ENCODE data around the gene HOPX. TPM values are rescaled to one million over a fixed set of nuclear protein-coding genes. Genes with fewer than 3 reads are reported as not detected.

HOPX gene
- total and polyA plus RNA-seq, 10 donors = 6.0 to 26.0 (median 8.0) TPM

DNA sequence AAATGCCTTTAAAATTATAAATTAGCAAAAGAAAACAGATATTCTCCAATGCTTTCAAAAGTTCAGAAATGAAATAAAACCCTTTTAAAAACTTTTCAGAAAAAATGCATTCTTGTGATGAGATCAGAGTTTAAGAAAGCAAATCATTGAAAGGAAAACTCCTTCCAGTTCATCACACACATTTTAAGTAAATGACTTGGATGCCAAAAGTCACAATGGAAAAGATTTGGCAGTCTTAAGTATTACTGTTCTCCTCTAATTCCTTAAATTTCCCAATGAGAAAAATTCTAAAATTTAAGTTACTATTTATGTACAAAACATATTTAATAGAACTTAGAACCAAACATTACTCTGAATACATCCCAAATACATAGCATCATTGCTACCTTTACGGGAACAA is 21.1 kb downstream of the HOPX start:
- peaks cover 0 to 47% (median 30%) of the 10 kb centered on the region in 7 donors for H3K27me3 ChIP-seq (replicated peaks in 1 of 7)
- 80 to 96% (median 90%) methylated on average over 1 of the region's 1 CpG for WGBS, 5 donors
- intact Hi-C loops (cut with DNase I; ENCODE audit: low total_unique reads) = no loop called here
- no peak for DNase-seq
- TF ChIP-seq POLR2AphosphoS5 (IDR thresholded peaks at IDR 0.05) (no peak), POLR2A (IDR thresholded peaks at IDR 0.05) (no peak)
- TF ChIP-seq, protein P1, sequence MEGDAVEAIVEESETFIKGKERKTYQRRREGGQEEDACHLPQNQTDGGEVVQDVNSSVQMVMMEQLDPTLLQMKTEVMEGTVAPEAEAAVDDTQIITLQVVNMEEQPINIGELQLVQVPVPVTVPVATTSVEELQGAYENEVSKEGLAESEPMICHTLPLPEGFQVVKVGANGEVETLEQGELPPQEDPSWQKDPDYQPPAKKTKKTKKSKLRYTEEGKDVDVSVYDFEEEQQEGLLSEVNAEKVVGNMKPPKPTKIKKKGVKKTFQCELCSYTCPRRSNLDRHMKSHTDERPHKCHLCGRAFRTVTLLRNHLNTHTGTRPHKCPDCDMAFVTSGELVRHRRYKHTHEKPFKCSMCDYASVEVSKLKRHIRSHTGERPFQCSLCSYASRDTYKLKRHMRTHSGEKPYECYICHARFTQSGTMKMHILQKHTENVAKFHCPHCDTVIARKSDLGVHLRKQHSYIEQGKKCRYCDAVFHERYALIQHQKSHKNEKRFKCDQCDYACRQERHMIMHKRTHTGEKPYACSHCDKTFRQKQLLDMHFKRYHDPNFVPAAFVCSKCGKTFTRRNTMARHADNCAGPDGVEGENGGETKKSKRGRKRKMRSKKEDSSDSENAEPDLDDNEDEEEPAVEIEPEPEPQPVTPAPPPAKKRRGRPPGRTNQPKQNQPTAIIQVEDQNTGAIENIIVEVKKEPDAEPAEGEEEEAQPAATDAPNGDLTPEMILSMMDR (IDR thresholded peaks at IDR 0.05 in 8 of 11, conservative IDR thresholded peaks at IDR 0.05 in 3 of 11) = no peak
- no peak overlapping the region for H3K27ac ChIP-seq
- no peaks in the 10 kb centered on the region for H3K9me3 ChIP-seq
- H3K36me3 ChIP-seq = no peaks in the 10 kb centered on the region
- no peak overlapping the region for H3K4me3 ChIP-seq
- H3K4me1 ChIP-seq = peaks cover 0 to 32% (median 19%) of the 10 kb centered on the region in 6 donors

DNA sequence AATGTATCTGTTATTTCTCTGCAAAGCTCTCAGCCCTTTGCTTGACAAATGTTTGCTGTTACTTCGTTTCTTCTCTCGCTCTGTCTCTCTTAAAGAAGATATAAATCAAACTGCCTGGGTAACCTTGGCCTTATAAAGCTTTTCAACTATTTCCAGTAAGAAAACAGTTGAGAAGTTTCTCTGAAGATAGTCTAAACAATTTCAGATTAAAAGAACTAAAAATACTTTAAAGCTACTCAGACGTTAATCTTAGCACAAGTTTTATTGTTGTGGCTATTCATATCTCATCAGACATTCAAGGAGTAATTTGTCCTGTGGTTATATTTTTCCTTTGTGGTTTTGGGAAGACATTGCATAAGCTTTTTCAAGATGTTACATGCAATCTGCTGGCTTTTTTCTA is 22.6 kb downstream of the HOPX start:
- DNase-seq = no peak
- TF ChIP-seq POLR2A (IDR thresholded peaks at IDR 0.05) (no peak), POLR2AphosphoS5 (IDR thresholded peaks at IDR 0.05) (no peak)
- TF ChIP-seq, protein P1 (IDR thresholded peaks at IDR 0.05 in 8 of 11, conservative IDR thresholded peaks at IDR 0.05 in 3 of 11) = no peak
- Histone ChIP-seq H3K36me3 (no peaks in the 10 kb centered on the region), H3K9me3 (no peaks in the 10 kb centered on the region), H3K27me3 (replicated peaks in 1 of 7) (peaks cover 0 to 52% (median 37%) of the 10 kb centered on the region in 7 donors), H3K4me1 (peaks cover 8 to 46% (median 32%) of the 10 kb centered on the region in 6 donors), H3K27ac (no peak overlapping the region), H3K4me3 (no peak overlapping the region)
- intact Hi-C loops (cut with DNase I; ENCODE audit: low total_unique reads) = no loop called here
- 36 to 51% (median 38%) methylated on average over 3 of the region's 3 CpGs for WGBS, 5 donors

GRCh38 chr4:56657818-56658217 is 23.3 kb downstream of the HOPX start:
- no peak for DNase-seq
- peaks cover 8 to 53% (median 36%) of the 10 kb centered on the region in 6 donors for H3K4me1 ChIP-seq
- peaks cover 0 to 52% (median 37%) of the 10 kb centered on the region in 7 donors for H3K27me3 ChIP-seq (replicated peaks in 1 of 7)
- H3K9me3 ChIP-seq = no peaks in the 10 kb centered on the region
- intact Hi-C loops (cut with DNase I; ENCODE audit: low total_unique reads) = no loop called here
- H3K4me3 ChIP-seq = no peak overlapping the region
- TF ChIP-seq POLR2A (IDR thresholded peaks at IDR 0.05) (no peak), POLR2AphosphoS5 (IDR thresholded peaks at IDR 0.05) (no peak)
- TF ChIP-seq, protein P1 (IDR thresholded peaks at IDR 0.05 in 8 of 11, conservative IDR thresholded peaks at IDR 0.05 in 3 of 11) = no peak
- WGBS, 5 donors = 75 to 87% (median 85%) methylated on average over 4 of the region's 4 CpGs
- H3K36me3 ChIP-seq = no peaks in the 10 kb centered on the region
- no peak overlapping the region for H3K27ac ChIP-seq

GRCh38 chr4:56657128-56657527 is 24.0 kb downstream of the HOPX start:
- H3K36me3 ChIP-seq = no peaks in the 10 kb centered on the region
- TF ChIP-seq, protein P1 (IDR thresholded peaks at IDR 0.05 in 8 of 11, conservative IDR thresholded peaks at IDR 0.05 in 3 of 11) = no peak
- no peak for TF ChIP-seq POLR2AphosphoS5 (IDR thresholded peaks at IDR 0.05)
- no peak for TF ChIP-seq POLR2A (IDR thresholded peaks at IDR 0.05)
- peaks cover 0 to 52% (median 37%) of the 10 kb centered on the region in 7 donors for H3K27me3 ChIP-seq (replicated peaks in 1 of 7)
- 62 to 80% (median 74%) methylated on average over 3 of the region's 3 CpGs for WGBS, 5 donors
- no peak for DNase-seq
- H3K4me1 ChIP-seq = peaks cover 8 to 57% (median 36%) of the 10 kb centered on the region in 6 donors
- intact Hi-C loops (cut with DNase I; ENCODE audit: low total_unique reads) = no loop called here
- H3K4me3 ChIP-seq = no peak overlapping the region
- H3K9me3 ChIP-seq = no peaks in the 10 kb centered on the region
- H3K27ac ChIP-seq = peak overlapping the region in 2 of 8 donors; percentile 71 to 82

Measured in spleen (tissue), 11 donors.